GM12874 (cell line): Measurements from ENCODE around the gene APBA2.

Experiments
- TF ChIP-seq, protein P1 (sequence below): IDR thresholded peaks from 2 replicates; pipeline ENCODE4 v1.5.1; 2011; ENCODE audit warnings: low read depth, mild to moderate bottlenecking, control low read depth, low read length, moderate library complexity; ENCODE audit not compliant: insufficient read depth

The APBA2 gene

DNA sequence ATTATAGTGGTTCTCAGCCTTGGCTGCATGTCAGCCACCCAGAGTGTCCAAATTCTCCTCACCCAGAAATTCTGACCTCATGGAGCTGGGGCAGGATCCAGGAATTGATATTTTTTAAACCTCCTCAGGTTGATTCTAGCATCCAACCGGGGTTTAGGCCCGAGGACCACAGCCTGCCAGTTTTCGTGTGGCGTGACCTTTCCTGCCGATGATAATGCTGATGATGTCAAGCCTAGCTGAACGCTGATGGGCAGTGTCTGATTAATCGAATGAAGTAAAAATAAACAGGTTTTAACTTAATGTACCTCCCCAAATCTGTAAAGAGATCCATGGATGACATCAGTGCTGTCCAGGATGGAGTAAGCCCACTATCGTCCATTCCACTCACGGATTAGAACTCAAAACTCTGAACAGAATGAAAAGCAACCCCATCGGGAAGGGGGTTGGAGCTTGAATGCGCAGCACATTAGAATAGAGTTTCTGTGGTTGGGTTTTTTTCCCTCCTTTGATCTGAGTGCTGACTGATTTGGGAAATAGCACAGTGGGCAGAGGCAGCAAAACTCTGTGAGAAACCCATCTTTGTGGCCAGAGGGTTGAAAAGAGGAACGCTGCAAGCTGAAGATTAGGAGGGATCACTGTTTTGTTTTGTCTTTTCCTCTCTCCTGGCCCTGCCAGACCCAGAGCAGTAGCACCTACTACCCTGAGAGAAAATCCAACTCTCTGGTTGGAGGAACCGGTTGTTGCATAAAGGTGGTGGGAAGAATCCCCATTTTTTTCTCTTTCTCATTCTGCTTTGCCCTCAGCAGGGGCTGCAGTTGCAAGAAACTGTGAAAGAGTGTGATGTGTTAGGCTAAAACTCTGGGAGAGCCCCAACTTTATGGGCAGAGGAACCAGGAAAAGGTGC lies 153.9 kb downstream of the APBA2 start:
- TF ChIP-seq, protein P1, sequence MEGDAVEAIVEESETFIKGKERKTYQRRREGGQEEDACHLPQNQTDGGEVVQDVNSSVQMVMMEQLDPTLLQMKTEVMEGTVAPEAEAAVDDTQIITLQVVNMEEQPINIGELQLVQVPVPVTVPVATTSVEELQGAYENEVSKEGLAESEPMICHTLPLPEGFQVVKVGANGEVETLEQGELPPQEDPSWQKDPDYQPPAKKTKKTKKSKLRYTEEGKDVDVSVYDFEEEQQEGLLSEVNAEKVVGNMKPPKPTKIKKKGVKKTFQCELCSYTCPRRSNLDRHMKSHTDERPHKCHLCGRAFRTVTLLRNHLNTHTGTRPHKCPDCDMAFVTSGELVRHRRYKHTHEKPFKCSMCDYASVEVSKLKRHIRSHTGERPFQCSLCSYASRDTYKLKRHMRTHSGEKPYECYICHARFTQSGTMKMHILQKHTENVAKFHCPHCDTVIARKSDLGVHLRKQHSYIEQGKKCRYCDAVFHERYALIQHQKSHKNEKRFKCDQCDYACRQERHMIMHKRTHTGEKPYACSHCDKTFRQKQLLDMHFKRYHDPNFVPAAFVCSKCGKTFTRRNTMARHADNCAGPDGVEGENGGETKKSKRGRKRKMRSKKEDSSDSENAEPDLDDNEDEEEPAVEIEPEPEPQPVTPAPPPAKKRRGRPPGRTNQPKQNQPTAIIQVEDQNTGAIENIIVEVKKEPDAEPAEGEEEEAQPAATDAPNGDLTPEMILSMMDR = no peak

DNA sequence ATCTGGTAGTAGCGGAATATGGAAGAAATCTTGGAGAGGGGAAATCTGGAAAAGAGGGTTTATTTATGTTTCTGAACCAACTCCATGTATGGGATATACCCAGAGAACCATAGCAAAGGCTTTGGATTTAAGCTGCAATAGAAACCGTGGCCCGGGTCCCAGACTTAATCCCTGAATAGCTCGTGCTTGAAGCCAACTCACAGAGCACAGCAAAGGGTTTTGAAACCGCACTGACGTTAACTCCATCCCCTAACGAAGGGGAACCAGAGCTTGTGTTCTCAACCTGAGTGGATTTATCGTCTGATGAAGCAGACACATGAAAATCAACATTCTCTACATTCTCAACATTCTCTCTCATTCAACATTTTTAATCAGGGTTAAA lies 154.6 kb downstream of the APBA2 start:
- TF ChIP-seq, protein P1 = no peak

DNA sequence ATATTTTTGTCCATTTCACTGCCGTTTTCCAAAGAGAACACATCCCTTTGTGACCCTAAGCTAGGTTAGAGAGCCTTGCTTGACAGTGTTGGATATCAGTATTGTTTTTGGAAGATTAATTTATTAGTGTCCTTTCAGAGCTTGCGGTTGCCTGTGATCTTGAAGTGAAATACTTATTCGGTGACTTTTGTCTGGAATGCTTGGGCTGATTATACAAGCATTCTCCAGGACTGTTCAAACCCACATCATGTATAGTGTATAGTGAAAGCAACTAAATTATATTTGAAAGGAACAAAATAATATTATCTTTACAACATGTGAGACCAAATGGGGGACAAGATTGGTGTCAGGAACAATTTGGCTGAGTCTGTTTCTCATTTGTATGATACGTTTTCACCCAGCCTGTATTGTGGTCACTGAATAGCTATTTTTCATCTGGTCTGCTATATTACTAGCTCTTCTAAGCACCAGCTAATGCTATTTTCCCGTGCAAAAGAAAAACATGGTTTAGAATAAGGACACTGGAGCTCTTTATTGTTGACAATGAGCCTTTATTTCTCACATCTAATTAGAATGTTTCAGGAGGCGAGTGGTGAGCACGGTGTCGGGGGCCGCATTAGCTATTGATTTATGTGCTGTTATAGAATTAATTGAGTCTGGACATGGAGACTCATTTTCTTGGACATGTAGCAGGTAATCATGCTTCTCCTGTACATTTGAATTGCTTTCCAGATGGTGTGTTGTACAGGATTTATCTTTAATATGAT lies 158.1 kb downstream of the APBA2 start:
- TF ChIP-seq, protein P1 = no peak

DNA sequence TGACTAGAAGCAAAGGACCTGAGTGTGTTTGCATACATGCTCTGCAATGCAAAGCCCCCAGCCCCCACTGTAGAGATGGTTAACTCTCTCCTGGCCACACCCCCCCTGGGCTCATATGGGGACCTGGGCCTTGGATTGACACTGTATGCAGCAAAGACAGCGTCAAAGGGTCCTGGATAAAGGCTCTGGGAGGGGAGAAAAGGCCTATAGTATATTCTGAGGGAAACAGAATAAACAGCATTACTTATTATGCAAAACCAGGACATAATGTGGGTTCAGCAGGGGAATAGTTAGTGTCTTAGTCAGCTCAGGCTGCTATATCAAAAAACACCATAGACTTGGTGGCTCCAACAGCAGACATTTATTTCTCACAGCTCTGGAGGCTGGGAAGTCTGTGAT lies 158.7 kb downstream of the APBA2 start:
- TF ChIP-seq, protein P1 = no peak

DNA sequence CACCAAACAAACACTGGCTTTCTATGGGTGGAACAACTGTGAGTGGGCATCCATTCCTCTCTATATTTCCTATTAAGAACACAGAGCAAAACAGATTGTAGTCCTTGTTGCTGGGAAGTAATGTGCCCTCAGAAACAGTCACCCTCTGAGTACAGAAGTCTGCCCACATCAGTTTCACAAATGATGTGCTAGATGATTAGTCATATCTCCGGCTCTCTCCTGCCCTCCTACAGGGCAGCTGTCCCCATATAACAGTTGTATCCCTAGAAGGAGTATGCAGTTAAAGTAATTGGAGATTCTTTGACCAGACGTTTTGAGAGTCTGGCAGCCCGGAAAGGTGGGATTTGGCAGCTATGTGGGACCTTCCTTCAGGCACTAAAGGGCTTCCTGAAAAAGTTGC lies 159.9 kb downstream of the APBA2 start:
- TF ChIP-seq, protein P1 = no peak

DNA sequence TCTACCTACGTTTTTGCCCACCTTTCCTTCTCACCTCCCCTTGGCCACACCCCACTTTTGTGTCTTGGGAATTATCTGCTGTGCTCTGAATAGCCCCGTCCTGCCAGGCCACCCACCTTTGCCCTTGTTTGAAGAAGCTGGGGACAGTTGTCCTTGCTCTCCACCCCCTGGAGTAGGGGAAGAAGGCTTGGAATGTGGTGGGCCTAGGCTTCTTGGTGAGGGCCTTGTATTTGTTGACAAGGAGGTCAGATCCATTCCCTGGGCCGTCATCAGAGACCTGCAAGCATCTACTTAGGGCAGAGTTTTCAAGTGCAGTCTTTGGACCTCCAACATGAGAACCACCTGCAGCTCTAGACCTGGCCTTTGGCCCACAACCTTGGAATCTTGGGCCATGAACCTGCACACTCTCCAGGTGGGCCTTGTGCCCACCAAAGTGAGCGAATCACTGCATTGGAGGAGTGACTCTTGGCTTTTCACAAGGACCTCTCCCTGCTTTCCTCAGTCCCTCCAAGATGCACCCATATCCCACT lies 160.6 kb downstream of the APBA2 start:
- TF ChIP-seq, protein P1 = no peak

DNA sequence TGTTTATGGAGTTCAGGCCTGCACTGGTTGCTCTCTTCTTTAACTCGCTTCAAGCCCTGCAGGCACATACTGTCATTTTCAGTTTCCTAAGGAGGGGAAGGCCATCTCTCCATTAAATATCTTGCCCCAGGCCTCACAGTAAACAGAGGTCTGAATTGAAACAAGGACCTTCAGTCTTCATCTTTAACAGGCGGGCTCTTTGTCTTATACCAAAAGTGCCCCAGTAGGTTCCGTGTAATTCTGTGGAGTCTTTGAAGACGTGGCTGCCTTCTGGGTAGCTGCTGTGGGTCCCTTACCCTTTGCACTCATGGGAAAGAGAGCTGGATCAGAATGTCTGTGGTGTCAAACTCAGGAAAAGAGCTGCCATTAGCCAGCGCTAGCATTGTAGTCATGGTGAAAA lies 161.2 kb downstream of the APBA2 start:
- TF ChIP-seq, protein P1 = no peak
